ENCODE measurements around the gene NR6A1. TPM values are rescaled to one million over a fixed set of nuclear protein-coding genes. Genes with fewer than 3 reads are reported as not detected.
"Not testable (repeated sequence)": the region's sequence is repeated elsewhere in the genome, so short reads cannot be mapped to it uniquely, and the experiment has no call there.

Gene NR6A1
- total RNA-seq, 2 experiments from 2014 or later = not detected

DNA sequence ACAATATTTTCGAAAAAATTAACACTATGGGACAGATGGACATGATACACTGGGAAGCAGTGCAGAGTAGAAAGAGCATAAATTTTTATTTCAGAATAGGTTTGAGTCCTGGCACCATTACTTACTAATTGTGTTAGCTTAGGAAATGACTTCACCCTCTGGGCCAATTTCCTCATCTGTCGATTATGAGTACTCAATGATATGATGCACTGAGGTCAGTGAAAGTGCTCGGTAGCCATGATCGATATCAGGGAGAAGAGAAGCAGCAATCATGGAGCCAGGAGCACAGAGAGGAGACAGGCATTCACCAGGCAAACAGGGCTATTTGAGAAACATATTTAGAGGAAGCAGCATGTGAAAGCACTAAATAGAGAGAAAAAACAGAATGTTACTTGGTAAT, 29.4 kb downstream of the NR6A1 start:
- H3K9me3 ChIP-seq (ENCODE audit: control insufficient read depth in 1 of 2, insufficient read depth in 1 of 2, low read length in 2 of 2) = no peaks in the 10 kb centered on the region
- no peaks in the 10 kb centered on the region for H3K36me3 Mint-ChIP-seq (ENCODE audit: low read depth)
- no peak for DNase-seq
- H3K4me3 Mint-ChIP-seq = no peak overlapping the region
- POLR2A ChIA-PET = no interaction called here
- H3K27ac Mint-ChIP-seq = no peak overlapping the region
- ATAC-seq (ENCODE audit: poor library complexity) = no peak
- no peak overlapping the region for H3K4me3 ChIP-seq (ENCODE audit: low read length)
- no peak overlapping the region for H3K27ac ChIP-seq (ENCODE audit: low read depth in 1 of 2, low read length in 2 of 2)
- peaks cover 0 to 4% of the 10 kb centered on the region in 2 experiments for H3K27me3 ChIP-seq (ENCODE audit: control insufficient read depth in 1 of 2, insufficient read depth in 2 of 2, low read length in 2 of 2)
- H3K4me1 ChIP-seq (ENCODE audit: insufficient read depth, low read length) = no peaks in the 10 kb centered on the region
- H3K9me3 Mint-ChIP-seq = no peaks in the 10 kb centered on the region
- TF ChIP-seq, protein P1, sequence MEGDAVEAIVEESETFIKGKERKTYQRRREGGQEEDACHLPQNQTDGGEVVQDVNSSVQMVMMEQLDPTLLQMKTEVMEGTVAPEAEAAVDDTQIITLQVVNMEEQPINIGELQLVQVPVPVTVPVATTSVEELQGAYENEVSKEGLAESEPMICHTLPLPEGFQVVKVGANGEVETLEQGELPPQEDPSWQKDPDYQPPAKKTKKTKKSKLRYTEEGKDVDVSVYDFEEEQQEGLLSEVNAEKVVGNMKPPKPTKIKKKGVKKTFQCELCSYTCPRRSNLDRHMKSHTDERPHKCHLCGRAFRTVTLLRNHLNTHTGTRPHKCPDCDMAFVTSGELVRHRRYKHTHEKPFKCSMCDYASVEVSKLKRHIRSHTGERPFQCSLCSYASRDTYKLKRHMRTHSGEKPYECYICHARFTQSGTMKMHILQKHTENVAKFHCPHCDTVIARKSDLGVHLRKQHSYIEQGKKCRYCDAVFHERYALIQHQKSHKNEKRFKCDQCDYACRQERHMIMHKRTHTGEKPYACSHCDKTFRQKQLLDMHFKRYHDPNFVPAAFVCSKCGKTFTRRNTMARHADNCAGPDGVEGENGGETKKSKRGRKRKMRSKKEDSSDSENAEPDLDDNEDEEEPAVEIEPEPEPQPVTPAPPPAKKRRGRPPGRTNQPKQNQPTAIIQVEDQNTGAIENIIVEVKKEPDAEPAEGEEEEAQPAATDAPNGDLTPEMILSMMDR (IDR thresholded peaks at IDR 0.05) = no peak
- peaks cover 7% of the 10 kb centered on the region for H3K27me3 Mint-ChIP-seq
- intact Hi-C loops (cut with DNase I, micrococcal nuclease) = no loop called here
- H3K36me3 ChIP-seq (ENCODE audit: insufficient read depth, low read length) = no peaks in the 10 kb centered on the region
- CTCF ChIA-PET = no interaction called here
- H3K4me1 Mint-ChIP-seq (ENCODE audit: low read depth) = no peaks in the 10 kb centered on the region

DNA sequence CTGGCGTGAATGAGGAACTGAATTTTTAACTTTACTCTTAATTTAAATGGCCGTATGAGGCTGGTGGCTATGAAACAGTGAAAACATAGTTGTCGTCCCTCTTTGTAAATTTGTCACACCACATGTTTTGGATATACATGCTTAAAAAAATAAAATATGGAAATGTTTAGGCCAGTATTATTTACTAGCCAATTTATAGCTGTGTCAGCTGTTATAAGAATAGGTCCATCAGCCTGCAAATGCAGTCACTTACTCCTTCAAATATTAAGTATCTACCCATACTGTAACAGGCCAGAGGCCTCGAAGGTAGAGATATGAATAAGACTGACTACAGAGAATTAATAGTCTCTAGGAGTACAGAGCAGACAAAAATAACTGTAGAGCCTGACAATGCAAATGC, 30.0 kb downstream of the NR6A1 start:
- DNase-seq (no peak), ATAC-seq (ENCODE audit: poor library complexity) (no peak)
- Mint-ChIP-seq H3K4me1 (ENCODE audit: low read depth) (no peaks in the 10 kb centered on the region), H3K36me3 (ENCODE audit: low read depth) (no peaks in the 10 kb centered on the region), H3K27me3 (peaks cover 7% of the 10 kb centered on the region), H3K27ac (no peak overlapping the region), H3K9me3 (no peaks in the 10 kb centered on the region), H3K4me3 (no peak overlapping the region)
- TF ChIP-seq, protein P1 (IDR thresholded peaks at IDR 0.05) = no peak
- no peaks in the 10 kb centered on the region for H3K4me1 ChIP-seq (ENCODE audit: insufficient read depth, low read length)
- H3K27ac ChIP-seq (ENCODE audit: low read depth in 1 of 2, low read length in 2 of 2) = no peak overlapping the region
- ChIA-PET CTCF (no interaction called here), POLR2A (no interaction called here)
- no peak overlapping the region for H3K4me3 ChIP-seq (ENCODE audit: low read length)
- H3K27me3 ChIP-seq (ENCODE audit: control insufficient read depth in 1 of 2, insufficient read depth in 2 of 2, low read length in 2 of 2) = peaks cover 0 to under 1% of the 10 kb centered on the region in 2 experiments
- H3K36me3 ChIP-seq (ENCODE audit: insufficient read depth, low read length) = no peaks in the 10 kb centered on the region
- no peaks in the 10 kb centered on the region for H3K9me3 ChIP-seq (ENCODE audit: control insufficient read depth in 1 of 2, insufficient read depth in 1 of 2, low read length in 2 of 2)
- intact Hi-C loops (cut with DNase I, micrococcal nuclease) = no loop called here

DNA sequence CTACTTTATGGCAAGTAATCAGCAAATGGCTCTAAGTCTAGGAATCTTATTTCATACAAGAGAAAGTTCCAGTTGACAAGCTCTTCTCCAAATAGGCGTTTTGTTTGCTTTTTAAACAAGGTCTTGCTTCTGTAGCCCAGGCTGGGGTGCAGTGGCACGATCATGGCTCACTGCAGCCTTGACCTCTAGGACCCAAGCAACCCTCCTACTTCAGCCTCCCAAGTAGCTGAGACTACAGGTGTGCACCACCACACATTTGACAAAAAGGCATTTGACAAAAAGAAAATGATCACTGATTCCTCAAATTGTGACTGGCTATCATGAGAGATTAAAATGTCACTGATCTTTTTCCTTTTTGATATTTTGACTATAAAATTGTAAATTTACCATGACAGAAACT, 31.8 kb downstream of the NR6A1 start:
- Mint-ChIP-seq H3K9me3 (no peaks in the 10 kb centered on the region), H3K4me1 (ENCODE audit: low read depth) (no peaks in the 10 kb centered on the region), H3K27ac (no peak overlapping the region), H3K4me3 (no peak overlapping the region), H3K27me3 (peaks cover 4% of the 10 kb centered on the region), H3K36me3 (ENCODE audit: low read depth) (no peaks in the 10 kb centered on the region)
- POLR2A ChIA-PET = no interaction called here
- H3K27ac ChIP-seq (ENCODE audit: low read depth in 1 of 2, low read length in 2 of 2) = no peak overlapping the region
- no peaks in the 10 kb centered on the region for H3K9me3 ChIP-seq (ENCODE audit: control insufficient read depth in 1 of 2, insufficient read depth in 1 of 2, low read length in 2 of 2)
- DNase-seq (no peak), ATAC-seq (ENCODE audit: poor library complexity) (no peak)
- CTCF ChIA-PET = no interaction called here
- TF ChIP-seq, protein P1 (IDR thresholded peaks at IDR 0.05) = no peak
- no peaks in the 10 kb centered on the region for H3K27me3 ChIP-seq (ENCODE audit: control insufficient read depth in 1 of 2, insufficient read depth in 2 of 2, low read length in 2 of 2)
- no peak overlapping the region for H3K4me3 ChIP-seq (ENCODE audit: low read length)
- H3K4me1 ChIP-seq (ENCODE audit: insufficient read depth, low read length) = no peaks in the 10 kb centered on the region
- intact Hi-C loops (cut with DNase I, micrococcal nuclease) = no loop called here
- no peaks in the 10 kb centered on the region for H3K36me3 ChIP-seq (ENCODE audit: insufficient read depth, low read length)

- intact Hi-C loops (cut with DNase I, micrococcal nuclease); H3K4me1 Mint-ChIP-seq (ENCODE audit: low read depth); H3K36me3 Mint-ChIP-seq (ENCODE audit: low read depth); H3K36me3 ChIP-seq (ENCODE audit: insufficient read depth, low read length); H3K9me3 ChIP-seq (ENCODE audit: control insufficient read depth in 1 of 2, insufficient read depth in 1 of 2, low read length in 2 of 2); H3K27me3 Mint-ChIP-seq; H3K4me3 ChIP-seq (ENCODE audit: low read length); H3K4me1 ChIP-seq (ENCODE audit: insufficient read depth, low read length); DNase-seq; H3K4me3 Mint-ChIP-seq; H3K27ac Mint-ChIP-seq; H3K27ac ChIP-seq (ENCODE audit: low read depth in 1 of 2, low read length in 2 of 2); H3K9me3 Mint-ChIP-seq; H3K27me3 ChIP-seq (ENCODE audit: control insufficient read depth in 1 of 2, insufficient read depth in 2 of 2, low read length in 2 of 2); ATAC-seq (ENCODE audit: poor library complexity); CTCF ChIA-PET: not testable (repeated sequence)
- POLR2A ChIA-PET = interaction anchor here (0.9 kb wide), 1 partner anchor 1193 kb away, joined by 3 read pairs; no protein-coding TSS in a partner anchor
These were observed 33.0 kb downstream of the NR6A1 start for GRCh38 chr9:124738075-124738474.
